ENCODE data around the gene PINLYP.

PINLYP gene

DNA sequence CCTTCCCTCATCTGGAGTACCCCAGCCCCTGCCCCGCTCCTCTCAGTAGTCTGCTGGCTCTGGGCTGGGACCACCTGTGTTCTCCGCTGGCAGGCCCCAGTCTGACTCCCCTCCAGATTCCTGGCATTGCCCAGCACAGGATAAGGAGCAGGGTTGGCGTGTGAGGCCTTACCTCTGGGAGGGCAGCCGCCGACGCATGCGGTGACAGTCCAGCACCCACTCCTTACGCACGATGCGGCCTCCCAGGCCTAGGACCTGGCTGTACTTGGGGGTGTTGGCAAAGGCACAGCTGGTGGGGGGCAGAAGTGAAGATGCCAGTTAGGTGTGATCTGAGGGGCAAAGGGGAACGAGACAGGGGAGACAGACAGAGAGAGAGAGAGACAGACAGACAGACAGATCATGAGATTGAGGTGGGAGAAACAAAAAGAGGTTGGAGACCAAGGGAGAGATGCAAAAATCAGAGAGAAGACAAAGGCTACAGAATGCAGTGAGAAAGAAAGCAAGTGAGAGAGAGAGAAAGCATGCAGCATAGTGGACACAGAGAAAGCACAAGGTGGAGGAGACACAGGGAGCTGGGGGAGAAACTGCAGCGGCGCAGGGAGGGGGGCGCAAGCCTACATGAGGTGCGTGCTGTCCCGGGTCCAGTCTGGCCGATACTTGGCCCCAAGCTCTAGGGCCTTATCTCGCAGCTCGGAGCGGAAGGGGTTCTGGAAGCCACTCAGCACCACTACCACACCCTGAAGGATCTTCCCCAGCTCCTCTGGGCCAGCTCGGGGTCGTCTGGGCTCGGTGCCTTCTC, 24.0 kb upstream of the PINLYP start:
- no peak for DNase-seq

DNA sequence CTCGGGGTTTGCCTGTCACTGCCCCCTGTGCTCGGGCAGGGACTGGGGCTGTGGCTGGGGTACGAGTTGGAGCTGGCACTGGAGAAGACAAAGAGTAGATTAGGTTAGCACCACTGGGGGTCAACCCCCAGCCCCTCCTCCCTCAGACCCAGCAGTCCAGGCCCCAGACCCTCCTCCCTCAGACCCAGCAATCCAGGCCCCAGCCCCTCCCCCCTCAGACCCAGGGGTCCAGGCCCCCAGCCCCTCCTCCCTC, 23.5 kb upstream of the PINLYP start:
- DNase-seq: no peak

DNA sequence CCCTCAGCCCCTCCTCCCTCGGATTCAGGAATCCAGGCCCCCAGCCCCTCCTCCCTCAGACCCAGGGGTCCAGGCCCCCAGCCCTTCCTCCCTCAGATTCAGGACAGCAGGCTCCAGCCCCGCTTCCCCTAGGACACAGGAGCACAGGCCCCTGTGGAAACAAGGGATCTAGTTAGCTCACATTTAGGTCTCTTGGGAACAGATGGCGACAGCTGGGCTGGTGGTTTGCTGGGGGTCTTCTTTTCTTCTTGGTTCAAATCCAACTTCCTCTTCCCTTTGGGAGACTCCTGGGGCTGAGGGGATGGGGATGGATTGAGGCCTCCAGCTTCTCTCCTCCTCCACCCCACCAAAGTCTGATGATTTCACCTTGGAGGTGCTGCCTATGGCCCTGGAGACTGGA, 23.0 kb upstream of the PINLYP start:
- DNase-seq: no peak

DNA sequence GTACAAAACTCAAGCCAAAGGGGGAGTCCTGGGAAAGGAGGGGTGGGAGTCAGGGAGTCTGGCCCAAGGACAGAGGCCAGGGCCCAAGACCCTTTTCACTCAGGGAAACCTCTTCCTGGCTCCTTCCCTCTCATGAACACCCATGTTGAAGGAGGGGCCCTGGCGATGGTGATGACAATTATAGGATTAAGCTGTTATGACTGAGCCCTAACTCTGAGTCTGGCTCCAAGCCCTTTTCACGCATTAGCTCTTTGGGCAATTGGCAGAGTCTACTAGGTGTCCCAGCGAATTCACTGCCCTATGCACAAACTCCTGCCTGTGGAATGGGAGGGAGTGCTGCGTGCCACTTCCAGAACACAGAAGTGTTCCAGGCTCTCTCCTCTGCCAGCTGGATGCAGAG, 21.9 kb upstream of the PINLYP start:
- DNase-seq: no peak

DNA sequence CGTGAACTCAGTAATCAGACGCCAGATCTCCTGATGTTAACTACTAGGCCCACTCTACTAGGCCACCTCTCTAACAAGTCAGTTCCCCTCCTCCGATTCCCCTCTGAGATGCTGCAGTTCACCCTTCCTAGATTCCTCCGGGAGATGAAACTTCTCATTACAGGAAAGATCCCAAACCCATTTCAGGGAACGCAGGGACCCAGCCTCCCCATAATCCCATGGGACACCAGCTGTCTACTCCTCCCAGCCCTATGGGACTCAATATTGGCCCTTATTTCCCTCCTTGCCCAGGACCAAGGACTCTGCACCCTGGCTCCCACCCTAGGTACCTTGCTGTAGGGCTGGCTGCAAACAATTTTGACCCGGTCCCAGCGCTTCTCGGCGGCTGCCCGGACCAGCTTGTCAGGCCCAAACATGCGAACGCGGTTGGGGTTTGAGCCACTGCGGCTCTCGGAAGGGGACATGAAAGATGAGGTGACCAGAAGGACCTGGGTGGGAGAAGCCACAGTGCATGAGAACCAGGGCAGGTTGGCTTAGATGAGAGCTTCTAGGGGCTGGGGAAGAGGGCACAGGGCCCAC, 21.2 kb upstream of the PINLYP start:
- DNase-seq: no peak

DNA sequence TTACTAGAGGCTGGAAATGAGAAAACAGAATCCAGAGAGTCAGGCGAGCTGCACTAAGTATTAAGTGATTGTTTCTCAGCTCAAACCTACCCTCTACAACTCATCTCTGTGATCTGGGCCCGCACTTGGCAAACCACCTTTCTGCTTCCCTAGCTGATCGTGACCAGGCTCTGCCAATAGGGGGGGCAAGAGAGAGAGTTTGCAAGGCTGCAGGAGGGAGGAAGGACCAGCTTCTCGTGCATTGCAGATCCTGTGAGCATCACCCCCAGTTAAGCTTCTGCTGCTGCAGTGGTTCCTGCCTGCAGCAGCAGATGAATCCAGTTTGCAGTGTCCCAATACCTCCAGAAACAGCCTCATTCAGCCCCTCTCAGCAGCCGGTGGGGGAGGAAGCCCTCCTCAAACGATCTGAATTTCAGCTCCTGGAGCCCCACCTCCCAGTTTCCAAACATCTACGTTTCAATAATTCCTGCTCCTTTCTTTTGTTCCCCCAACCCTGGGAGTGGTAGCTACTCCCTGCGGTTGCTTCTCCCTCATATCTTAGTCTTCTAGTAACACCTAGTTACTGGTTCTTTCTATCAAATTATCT, 20.3 kb upstream of the PINLYP start:
- peak; percentile 50 to 77 for DNase-seq

DNA sequence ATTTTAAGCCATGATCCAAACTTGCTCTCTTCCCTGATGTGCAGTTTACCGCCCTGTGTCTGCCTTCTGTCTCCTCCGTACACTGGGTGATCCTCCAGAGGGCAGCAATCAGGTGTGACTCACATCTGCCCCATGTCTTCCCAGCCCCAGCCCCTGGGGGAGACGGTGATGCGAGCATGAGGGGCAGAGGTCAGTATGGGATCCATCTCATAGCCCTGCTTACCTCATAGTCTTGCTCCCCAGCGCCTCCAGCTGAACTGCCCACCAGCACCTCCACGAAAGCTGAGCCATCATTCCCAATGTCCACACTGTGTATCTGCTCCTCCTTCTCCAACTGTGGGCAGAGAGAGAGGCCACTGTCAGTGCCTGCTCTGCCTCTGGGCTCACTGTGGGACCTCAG, 14.9 kb upstream of the PINLYP start:
- DNase-seq: no peak

DNA sequence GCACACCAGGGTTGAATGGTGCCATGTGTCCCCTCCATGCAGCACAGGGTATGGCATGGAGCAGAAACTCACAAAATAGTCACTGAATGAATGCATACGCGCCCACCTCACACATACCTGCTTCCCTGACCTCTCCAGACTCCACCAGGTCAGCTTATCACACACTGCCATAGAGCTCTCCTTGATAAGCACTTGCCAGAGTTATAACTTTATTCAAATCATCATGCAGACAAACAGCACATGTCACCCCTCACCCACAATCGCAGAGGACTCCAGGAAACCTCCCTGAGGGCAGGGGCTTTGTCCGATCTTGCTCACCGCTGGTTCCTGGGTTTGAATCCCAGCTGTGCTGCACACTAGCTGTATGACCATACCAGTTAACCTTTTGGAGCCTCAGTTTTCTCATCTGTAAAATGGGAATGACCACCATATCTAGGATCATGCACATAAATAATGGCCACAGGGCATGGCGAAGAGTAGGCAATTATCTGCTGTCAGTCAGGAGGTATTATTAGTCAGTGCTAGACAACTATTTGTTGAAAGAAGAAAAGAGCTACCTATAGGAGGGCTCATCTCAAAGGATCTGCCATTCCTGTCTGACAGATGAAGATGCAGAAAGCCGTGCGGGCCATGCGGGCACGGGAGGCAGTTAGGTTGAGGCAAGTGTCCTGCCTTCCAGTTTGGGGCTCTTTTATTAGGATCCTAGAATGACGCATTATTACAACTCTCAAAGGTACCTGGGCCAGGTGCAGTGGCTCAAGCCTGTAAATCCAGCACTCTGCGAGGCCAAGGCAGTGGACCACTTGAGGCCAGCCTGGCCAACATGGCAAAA, 14.2 kb upstream of the PINLYP start:
- DNase-seq: no peak

DNA sequence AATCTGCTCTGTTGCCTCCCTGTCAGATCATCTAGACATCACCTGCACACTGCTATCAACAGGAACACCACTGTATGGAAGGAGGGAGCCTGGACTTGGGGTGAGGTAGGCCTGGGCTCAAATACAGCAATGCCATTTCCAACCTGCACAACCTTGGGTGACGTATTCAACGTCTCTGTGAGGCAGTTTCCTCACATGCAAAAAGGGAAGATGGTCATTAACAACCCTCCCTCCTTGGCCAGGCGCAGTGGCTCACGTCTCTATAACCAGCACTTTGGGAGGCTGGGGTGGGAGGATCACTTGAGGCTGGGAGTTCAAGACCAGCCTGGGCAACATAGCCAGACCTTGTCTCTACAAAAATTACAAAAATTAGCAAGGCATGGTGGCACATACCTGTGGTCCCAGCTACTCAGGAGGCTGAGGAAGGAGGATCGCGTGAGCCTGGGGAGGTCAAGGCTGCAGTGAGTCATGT, 13.3 kb upstream of the PINLYP start:
- DNase-seq: no peak

DNA sequence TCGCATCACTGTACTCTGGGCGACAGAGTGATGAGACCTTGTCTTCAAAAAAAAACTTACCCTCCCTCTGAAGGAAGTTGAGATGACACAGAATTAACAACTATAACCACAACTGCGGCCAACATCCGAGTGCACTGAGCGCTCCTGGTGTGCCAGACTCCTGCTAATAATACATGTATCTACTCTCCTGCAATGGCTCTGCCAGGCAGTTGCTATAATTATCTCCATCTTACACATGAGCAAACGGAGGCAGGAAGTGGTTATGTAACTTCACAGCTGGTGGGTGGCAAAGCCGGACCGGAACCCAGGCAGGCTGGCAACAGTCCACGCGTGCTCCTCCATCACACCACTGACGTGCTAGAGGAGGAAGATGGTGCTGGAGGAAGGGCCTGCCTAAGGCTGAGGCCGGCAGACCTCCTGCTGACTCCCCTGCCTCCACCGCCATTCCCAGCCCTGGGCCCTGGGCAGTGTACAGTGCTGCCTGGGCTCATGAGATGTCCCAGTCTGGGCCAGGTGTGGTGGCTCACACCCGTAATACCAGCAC, 12.8 kb upstream of the PINLYP start:
- DNase-seq: peak; percentile 65 to 90

DNA sequence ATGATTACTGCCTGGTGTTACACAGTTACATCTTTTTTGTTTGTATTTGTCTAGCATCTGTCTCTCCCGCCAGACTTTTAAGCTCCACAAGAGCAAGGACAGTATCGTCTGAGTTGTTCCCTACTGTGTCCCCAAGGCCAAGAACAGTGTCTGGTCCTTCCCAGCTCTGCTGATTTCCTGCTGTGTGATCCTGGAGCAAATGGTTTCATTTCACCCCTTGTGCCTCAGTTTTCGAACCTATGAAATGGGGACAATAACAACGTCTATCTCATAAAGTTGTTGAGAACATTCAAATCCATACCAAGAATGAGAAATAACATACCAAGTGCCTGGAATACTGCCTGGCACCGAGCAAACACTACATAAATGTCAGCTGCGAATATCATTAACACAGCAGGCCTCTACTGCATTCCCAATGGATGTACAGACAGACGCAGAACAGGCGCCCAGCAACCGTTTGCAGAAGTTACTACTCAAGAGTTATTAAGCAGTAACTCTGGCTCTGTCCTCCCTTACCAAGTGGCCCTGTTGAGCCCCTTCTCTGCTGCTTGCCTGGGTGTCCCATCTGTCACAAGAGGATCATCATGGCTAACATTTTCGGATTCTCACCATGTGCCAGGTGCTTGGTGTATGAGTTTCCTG, 11.7 kb upstream of the PINLYP start:
- no peak for DNase-seq

DNA sequence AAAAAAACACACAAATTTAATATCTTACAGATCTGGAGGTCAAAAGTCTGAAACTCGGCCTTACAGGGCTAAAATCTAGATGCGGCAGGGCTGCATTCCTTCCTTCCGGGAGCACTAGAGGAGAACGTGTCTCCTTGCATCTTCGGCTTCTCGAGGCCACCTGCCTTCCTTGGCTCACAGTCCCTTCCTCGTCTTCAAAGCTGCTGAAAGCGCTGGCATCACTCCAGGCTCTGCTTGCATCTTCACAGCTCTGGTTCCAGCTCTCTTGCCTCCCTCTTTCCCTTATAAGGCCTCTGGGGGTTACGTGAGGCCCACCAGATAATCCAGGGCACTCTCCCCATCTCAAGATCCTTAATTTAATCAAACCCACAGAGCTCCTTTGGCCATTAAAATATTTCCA, 10.8 kb upstream of the PINLYP start:
- peak in 1 of 2 experiments; percentile 11 for DNase-seq

DNA sequence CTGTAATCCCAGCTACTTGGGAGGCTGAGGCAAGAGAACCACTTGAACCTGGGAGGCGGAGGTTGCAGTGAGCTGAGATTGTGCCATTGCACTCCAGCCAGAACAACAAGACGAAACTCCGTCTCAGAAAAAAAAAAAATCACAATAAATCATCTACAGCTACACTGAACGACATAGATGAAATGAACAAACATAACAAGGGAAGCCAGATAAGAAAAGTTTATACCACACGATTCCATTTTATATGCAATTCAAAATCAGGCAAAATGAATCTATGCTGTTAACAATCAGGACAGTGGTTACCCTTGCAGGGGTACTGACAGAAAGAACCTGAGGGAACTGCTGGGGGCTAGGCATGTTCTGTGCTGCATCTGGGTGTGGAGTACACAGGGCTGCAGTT, 5.9 kb upstream of the PINLYP start:
- no peak for DNase-seq

DNA sequence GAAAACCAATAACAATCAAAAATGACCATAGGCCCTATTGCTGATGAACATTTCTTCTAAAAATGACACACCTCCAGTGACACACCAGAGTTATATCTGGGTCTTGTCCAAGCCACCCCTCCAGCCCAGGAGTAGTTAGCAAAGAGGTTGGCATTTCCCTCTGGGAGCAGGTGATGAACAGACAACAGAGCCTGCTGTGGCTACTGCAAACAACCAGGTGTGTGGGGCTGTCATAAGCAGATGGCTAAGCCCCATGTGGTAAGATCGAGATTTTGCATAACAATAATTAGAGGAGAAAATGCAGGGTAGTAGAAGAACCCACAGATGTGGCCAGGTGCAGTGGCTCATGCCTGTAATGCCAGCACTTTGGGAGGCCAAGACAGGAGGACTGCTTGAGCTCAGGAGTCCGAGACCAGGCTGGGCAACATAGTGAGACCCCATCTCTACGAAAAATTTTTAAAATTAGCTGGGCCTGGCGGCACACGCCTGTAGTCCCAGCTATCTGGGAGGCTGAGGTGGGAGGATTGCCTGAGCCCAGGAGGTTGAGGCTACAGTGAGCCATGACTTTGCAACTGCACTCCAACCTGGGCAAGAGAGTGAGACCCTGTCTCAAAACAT, 5.3 kb upstream of the PINLYP start:
- DNase-seq: no peak

DNA sequence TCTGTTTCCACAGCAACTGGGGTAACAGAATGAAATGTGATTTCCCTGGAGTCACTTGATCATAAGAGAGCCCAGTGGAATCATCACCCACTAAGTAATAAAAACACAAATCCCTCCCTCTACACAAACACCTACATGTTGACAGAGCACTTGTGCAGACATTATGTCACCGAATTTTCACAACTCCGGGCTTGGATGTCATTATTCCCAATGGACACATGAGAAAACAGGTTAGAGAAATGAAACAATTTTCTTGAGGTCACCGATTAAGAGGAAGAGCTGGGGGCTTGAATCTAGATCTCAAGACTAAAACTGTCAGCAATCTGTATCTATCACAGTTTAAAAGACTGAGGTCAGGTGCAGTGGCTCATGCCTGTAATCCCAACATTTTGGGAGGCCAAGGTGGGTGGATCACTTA, 3.4 kb upstream of the PINLYP start:
- no peak for DNase-seq

DNA sequence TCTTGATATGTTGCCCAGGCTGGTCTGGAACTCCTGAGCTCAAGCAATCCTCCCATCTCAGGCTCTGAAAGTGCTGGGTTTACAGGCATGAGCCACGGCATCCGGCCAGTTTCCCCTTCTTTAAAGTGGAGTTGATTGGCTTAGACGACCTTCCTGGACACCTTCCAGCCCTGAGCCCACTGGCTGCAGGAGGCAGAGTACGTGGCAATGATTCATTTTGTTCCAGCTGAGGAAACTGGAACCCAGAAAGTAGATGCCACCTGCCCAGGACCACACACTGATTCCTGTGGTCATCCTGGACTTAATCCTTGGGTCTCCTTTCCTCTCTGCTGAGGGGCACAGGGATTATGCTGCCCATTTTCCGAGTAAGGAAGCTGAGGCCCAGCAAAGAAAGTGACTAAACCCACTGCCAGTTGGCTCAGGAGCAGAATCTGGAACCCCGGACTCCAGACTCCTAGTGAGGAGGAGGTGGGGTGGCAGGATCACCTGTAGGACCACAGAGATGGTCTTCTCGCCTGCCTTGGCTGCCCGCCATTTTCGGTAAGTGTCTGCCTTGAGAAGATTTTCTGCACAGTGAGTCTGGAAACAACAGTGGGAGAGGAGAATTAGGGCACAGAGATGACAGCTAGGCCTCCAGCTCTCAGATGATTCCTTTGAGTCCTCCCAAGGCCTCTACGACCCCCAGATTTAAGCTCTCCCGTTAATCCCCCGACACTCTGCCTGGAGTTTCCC, 1.0 kb upstream of the PINLYP start:
- no peak for DNase-seq

DNA sequence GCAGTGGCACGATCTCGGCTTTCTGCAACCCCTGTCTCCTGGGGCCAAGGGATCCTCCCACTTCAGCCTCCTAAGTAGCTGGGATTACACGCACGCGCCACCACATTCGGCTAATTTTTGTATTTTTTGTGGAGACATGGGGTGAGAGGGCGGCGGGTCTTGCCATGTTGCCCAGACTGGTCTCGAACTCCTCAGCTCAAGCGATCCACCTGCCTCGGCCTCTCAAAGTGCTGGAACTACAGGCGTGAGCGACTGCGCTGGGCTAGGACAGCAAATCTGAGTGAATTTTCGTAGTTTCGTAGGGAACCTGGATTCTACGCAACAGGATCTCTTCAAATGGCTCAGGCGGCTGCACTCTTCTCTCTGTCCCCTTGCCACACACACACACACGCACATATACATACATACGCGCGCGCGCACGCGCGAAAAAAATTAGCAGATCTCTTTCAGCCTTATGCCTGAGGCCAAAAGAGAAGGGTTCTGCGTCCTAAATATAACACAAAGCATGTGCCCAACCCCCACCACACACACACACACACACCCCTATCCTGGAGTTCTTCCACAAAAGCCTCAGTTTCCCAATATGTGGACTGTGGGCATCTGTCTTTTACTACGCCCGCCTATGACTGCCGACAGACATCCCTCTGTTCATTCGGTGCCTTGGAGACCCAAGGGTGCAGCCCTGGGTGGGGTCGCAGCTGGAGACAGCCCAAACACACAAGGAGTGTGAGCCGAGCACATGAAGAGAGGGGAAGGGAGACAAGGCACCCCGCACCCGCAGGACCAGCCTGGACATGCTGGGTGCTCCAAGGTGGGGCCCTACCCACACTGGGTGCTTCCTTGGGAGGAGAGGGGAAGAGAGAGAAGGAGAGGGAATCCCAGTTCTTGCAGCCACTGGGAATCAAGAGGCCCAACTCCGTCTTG, 616 bp downstream of the PINLYP start:
- no peak for DNase-seq

DNA sequence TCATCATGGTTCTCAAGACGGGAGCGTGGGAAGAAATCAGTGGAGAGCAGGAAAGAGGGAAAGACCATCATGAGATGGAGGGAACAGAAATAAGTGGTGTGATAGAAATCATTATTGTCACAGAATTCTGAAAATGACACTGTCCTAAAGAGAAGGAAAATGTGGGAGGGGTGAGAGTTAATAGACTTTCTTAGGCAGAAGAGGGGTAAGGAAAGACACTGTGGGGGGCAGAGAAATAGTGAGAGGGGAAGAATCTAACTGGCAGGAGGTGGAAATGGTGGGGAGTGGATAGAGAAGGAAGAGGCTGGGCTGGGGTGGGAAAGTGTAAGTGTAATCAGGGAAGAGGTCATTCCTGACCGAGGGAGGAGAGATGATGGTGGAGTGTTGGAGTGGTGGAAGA, 3.2 kb downstream of the PINLYP start:
- no peak for DNase-seq

DNA sequence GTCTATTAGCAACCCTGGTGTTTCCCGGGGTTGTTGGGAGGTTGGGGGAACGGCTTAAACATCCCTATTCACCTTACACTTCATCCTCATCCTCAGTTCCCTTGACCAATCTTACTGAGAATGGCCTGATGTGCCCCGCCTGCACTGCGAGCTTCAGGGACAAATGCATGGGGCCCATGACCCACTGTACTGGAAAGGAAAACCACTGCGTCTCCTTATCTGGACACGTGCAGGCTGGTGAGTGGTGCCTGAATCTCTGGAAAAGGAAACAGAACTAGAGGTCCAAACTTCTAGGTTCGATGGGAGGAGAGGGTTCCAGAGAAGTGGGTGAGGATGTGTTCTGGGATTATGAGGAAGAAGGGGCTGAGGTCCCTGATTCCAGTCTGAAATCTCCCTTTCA, 5.9 kb downstream of the PINLYP start:
- no peak for DNase-seq

DNA sequence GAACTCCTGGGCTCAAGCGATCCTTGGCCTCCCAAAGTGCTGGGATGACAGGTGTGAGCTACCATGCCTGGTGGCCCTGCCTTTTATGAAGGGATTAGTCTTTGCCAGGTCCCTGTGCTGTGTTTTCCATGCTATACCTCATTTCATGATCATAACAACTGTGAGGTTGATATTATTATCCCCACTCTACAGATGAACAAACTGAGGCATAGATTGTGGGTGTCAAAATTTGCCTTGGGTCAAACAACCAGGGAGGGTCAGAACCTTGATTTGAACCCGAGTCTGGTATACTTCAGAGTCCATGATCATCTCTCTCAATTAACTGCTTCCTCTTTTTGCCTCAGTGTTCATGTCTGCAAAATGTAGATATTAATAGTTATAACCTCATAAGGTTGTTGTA, 6.9 kb downstream of the PINLYP start:
- no peak for DNase-seq

DNA sequence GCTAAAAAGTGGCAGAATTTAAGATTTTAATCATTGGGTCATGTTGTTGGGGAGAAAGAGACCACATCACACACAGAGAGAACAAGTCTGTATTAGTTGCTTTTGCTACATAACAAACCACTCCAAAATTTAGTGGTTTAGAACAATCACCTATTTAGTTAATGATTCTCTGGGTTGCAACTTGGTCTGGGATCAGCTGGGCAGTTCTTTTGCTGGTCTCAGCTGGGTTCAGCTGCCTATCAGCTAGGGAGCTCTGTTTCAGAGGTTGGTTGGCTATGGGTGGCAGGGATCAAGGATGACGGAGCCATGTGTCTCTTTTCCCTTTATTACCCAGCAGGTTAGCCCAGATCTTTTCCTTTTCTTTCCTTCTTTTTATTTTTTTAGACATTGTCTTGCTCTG, 8.9 kb downstream of the PINLYP start:
- DNase-seq: no peak
